Gastrocnemius medialis (tissue), 4 donors: ENCODE measurements around the gene ZSCAN5C. TPM values are rescaled to one million over a fixed set of nuclear protein-coding genes. Genes with fewer than 3 reads are reported as not detected.
"Not testable (repeated sequence)": the region's sequence is repeated elsewhere in the genome, so short reads cannot be mapped to it uniquely, and the experiment has no call there.

ENCODE experiments used
- ATAC-seq, 2 donors: fragments of 150-250 bp; one replicate each; pipeline ENCODE4 v1.9.1; 2016
- DNase-seq, 2 donors: peaks; one replicate each; pipeline ENCODE4 v3.0.0-alpha.2; 2019
- H3K27ac ChIP-seq, 4 donors: fragments of 200-600 bp; sonication (generic); 1 replicate in 1 of 4; 2 replicates in 3 of 4; pipeline ENCODE4 v1.5.1; 2016 to 2018; ENCODE audit warnings: mild to moderate bottlenecking in 2 of 4, moderate library complexity in 1 of 4
- H3K27me3 ChIP-seq, 3 donors: fragments of 200-600 bp; sonication (generic) in 2 of 3; 1 replicate in 1 of 3; 2 replicates in 2 of 3; pipeline versions ENCODE4 v1.5.1 to v1.6.0; 2016 to 2019; ENCODE audit warnings: mild to moderate bottlenecking in 1 of 3, moderate library complexity in 1 of 3
- H3K36me3 ChIP-seq, 2 donors: fragments of 200-600 bp; sonication (generic) in 1 of 2; one replicate each; pipeline ENCODE4 v1.5.1; 2017 to 2018
- H3K4me1 ChIP-seq, 2 donors: fragments of 200-600 bp; sonication (generic) in 1 of 2; one replicate each; pipeline ENCODE4 v1.5.1; 2016 to 2017; ENCODE audit warnings: mild to moderate bottlenecking in 2 of 2
- H3K4me3 ChIP-seq, 4 donors: fragments of 200-600 bp; sonication (generic) in 3 of 4; 1 replicate in 1 of 4; 2 replicates in 3 of 4; pipeline ENCODE4 v1.5.1; 2016 to 2019; ENCODE audit warnings: mild to moderate bottlenecking in 2 of 4
- H3K9me3 ChIP-seq, 3 donors: fragments of 200-600 bp; sonication (generic) in 2 of 3; 1 replicate in 1 of 3; 2 replicates in 2 of 3; pipeline ENCODE4 v1.5.1; 2016 to 2019
- CTCF ChIP-seq, 5 experiments: fragments of 450-650 bp in 3 of 5; fragments of 200-600 bp in 2 of 5; sonication (generic) in 2 of 5; IDR thresholded peaks in 4 of 5; conservative IDR thresholded peaks in 1 of 5; 1 replicate in 4 of 5; 2 replicates in 1 of 5; pipeline ENCODE4 v1.5.1; 2016 to 2019; ENCODE audit warnings: antibody characterized with exemption in 5 of 5, mild to moderate bottlenecking in 3 of 5, moderate library complexity in 3 of 5
- POLR2A ChIP-seq, 2 donors: fragments of 450-650 bp; IDR thresholded peaks; one replicate each; pipeline ENCODE4 v1.6.1; 2017; ENCODE audit warnings: antibody characterized with exemption in 2 of 2, mild to moderate bottlenecking in 2 of 2, moderate library complexity in 2 of 2
- in situ Hi-C, 4 donors: fragments of 200-750 bp; cut with MboI; loops; one replicate each; pipeline versions ENCODE4 v1.15.0 to v1.8.0; 2017; ENCODE audit warnings: low sequenced_read_pairs in 4 of 4
- intact Hi-C: fragments of 100-400 bp; cut with DNase I; formaldehyde crosslinking; loops from one replicate; pipeline ENCODE4 v1.15.1; 2023; ENCODE audit warnings: low total_unique reads
- total RNA-seq, 4 donors: library from RNA; depleted of rRNA; stranded (reverse); fragments of >200 nt; gene quantifications; one replicate each; pipeline versions ENCODE4 v1.1.0 to v1.2.3, GENCODE V29; 2016

The ZSCAN5C gene
- total RNA-seq, 4 donors from 2014 or later, result not detected

GRCh38 chr19:56174086-56174485 is 28.0 kb upstream of the ZSCAN5C start:
- H3K27me3 ChIP-seq, result peaks cover 0 to 11% (median 3%) of the 10 kb centered on the region in 3 donors
- in situ Hi-C loops, result no loop called here
- no peak for ATAC-seq

GRCh38 chr19:56174550-56174949 is 27.5 kb upstream of the ZSCAN5C start:
- H3K27ac ChIP-seq, result no peak overlapping the region
- ATAC-seq, result no peak
- no peak for TF ChIP-seq CTCF (IDR thresholded peaks at IDR 0.05 in 4 of 5, conservative IDR thresholded peaks at IDR 0.05 in 1 of 5)
- no peak for TF ChIP-seq POLR2A (IDR thresholded peaks at IDR 0.05)
- H3K9me3 ChIP-seq, result no peaks in the 10 kb centered on the region
- H3K36me3 ChIP-seq, result no peaks in the 10 kb centered on the region
- in situ Hi-C loops, result no loop called here
- H3K4me3 ChIP-seq, result no peak overlapping the region
- intact Hi-C loops, result no loop called here
- H3K4me1 ChIP-seq, result no peaks in the 10 kb centered on the region
- peaks cover 0 to 11% (median 3%) of the 10 kb centered on the region in 3 donors for H3K27me3 ChIP-seq
- DNase-seq, result no peak

More at GRCh38 chr19:56174086-56174485, 28.0 kb upstream of the ZSCAN5C start:
- Histone ChIP-seq H3K36me3 (no peaks in the 10 kb centered on the region), H3K4me3 (no peak overlapping the region), H3K27ac (no peak overlapping the region), H3K9me3 (no peaks in the 10 kb centered on the region), H3K4me1 (no peaks in the 10 kb centered on the region)
- intact Hi-C loops, result no loop called here
- TF ChIP-seq CTCF (IDR thresholded peaks at IDR 0.05 in 4 of 5, conservative IDR thresholded peaks at IDR 0.05 in 1 of 5), result no peak
- no peak for TF ChIP-seq POLR2A (IDR thresholded peaks at IDR 0.05)
- DNase-seq, result no peak

GRCh38 chr19:56175861-56176307 is 26.2 kb upstream of the ZSCAN5C start, which contains the start of gene GALP:
TSS of gene GALP (plus strand) at chr19:56176008. CDS start at chr19:56177109, 1,101 bp downstream.
- in situ Hi-C loops, ATAC-seq: not testable (repeated sequence)
- H3K27me3 ChIP-seq, result peaks cover 0 to 11% (median 3%) of the 10 kb centered on the region in 3 donors

GRCh38 chr19:56176310-56176709 is 25.8 kb upstream of the ZSCAN5C start:
- H3K27ac ChIP-seq, H3K4me1 ChIP-seq, DNase-seq, intact Hi-C loops, in situ Hi-C loops, H3K4me3 ChIP-seq, H3K9me3 ChIP-seq, H3K36me3 ChIP-seq, ATAC-seq: not testable (repeated sequence)
- peaks cover 0 to 11% (median 3%) of the 10 kb centered on the region in 3 donors for H3K27me3 ChIP-seq

More at GRCh38 chr19:56175861-56176307, 26.2 kb upstream of the ZSCAN5C start, which contains the start of gene GALP:
- H3K9me3 ChIP-seq, H3K36me3 ChIP-seq, intact Hi-C loops, H3K27ac ChIP-seq, H3K4me3 ChIP-seq, DNase-seq, H3K4me1 ChIP-seq: not testable (repeated sequence)

- Histone ChIP-seq H3K4me1 (no peaks in the 10 kb centered on the region), H3K9me3 (no peaks in the 10 kb centered on the region), H3K27me3 (peaks cover 0 to 11% (median 3%) of the 10 kb centered on the region in 3 donors), H3K27ac (no peak overlapping the region), H3K4me3 (no peak overlapping the region), H3K36me3 (no peaks in the 10 kb centered on the region)
- in situ Hi-C loops, result no loop called here
- intact Hi-C loops, result no loop called here
- no peak for DNase-seq
- no peak for ATAC-seq
- TF ChIP-seq POLR2A (IDR thresholded peaks at IDR 0.05), result no peak
- no peak for TF ChIP-seq CTCF (IDR thresholded peaks at IDR 0.05 in 4 of 5, conservative IDR thresholded peaks at IDR 0.05 in 1 of 5)
Measured at GRCh38 chr19:56176881-56177280, 25.2 kb upstream of the ZSCAN5C start.
